H9 (cell line): Measurements from ENCODE around the gene NR1I2. TPM values are rescaled to one million over a fixed set of nuclear protein-coding genes. Genes with fewer than 3 reads are reported as not detected.

Source experiments
- DNase-seq: peaks from one replicate; pipeline ENCODE4 v3.0.0-alpha.2; 2017
- H2AFZ ChIP-seq: one replicate; pipeline ENCODE4 v1.6.1; 2013; ENCODE audit warnings: mild to moderate bottlenecking, low read length, control low read depth, moderate library complexity
- H2AK5ac ChIP-seq: 2 replicates; pipeline ENCODE4 v1.6.1; 2013; ENCODE audit warnings: low read length, control low read depth, mixed read lengths; ENCODE audit not compliant: insufficient read length
- H2BK120ac ChIP-seq: one replicate; pipeline ENCODE4 v1.6.1; 2013; ENCODE audit warnings: low read depth, mild to moderate bottlenecking, low read length, control low read depth, inconsistent platforms; ENCODE audit not compliant: poor library complexity, severe bottlenecking
- H2BK12ac ChIP-seq: 2 replicates; pipeline ENCODE4 v1.6.1; 2013; ENCODE audit warnings: low read length, control low read depth, mixed read lengths, low read depth; ENCODE audit not compliant: insufficient read length
- H2BK15ac ChIP-seq: 2 replicates; pipeline ENCODE4 v1.6.1; 2013; ENCODE audit warnings: low read depth, low read length, control low read depth
- H2BK20ac ChIP-seq: one replicate; pipeline ENCODE4 v1.6.1; 2013; ENCODE audit warnings: low read depth, mild to moderate bottlenecking, low read length, control low read depth, inconsistent platforms; ENCODE audit not compliant: poor library complexity, severe bottlenecking
- H2BK5ac ChIP-seq: 2 replicates; pipeline ENCODE4 v1.6.1; 2013; ENCODE audit warnings: low read length, control low read depth, mixed read lengths; ENCODE audit not compliant: insufficient read length
- H3K14ac ChIP-seq: 2 replicates; pipeline ENCODE4 v1.6.1; 2013; ENCODE audit warnings: low read length, control low read depth; ENCODE audit not compliant: insufficient read depth
- H3K18ac ChIP-seq: 2 replicates; pipeline ENCODE4 v1.6.1; 2013; ENCODE audit warnings: low read depth, mild to moderate bottlenecking, mixed read lengths, low read length, control low read depth; ENCODE audit not compliant: insufficient read length
- H3K23ac ChIP-seq: 2 replicates; pipeline ENCODE4 v1.6.1; 2013; ENCODE audit warnings: low read length, control low read depth, mixed read lengths, low read depth; ENCODE audit not compliant: insufficient read length
- H3K23me2 ChIP-seq: 2 replicates; pipeline ENCODE4 v1.6.1; 2013; ENCODE audit warnings: low read depth, mild to moderate bottlenecking, mixed read lengths, low read length, control low read depth; ENCODE audit not compliant: insufficient read length, poor library complexity, severe bottlenecking
- H3K27ac ChIP-seq: 2 replicates; pipeline ENCODE4 v1.5.1; 2013; ENCODE audit warnings: low read length, control low read depth, mixed read lengths, low read depth; ENCODE audit not compliant: insufficient read length
- H3K27me3 ChIP-seq: 2 replicates; pipeline ENCODE4 v1.6.1; 2013; ENCODE audit warnings: low read length, control low read depth, inconsistent platforms; ENCODE audit not compliant: insufficient read depth
- H3K4ac ChIP-seq: 2 replicates; pipeline ENCODE4 v1.6.1; 2013; ENCODE audit warnings: low read depth, mild to moderate bottlenecking, control low read depth, inconsistent platforms, low read length, moderate library complexity
- H3K4me1 ChIP-seq: 2 replicates; pipeline ENCODE4 v1.6.1; 2013; ENCODE audit warnings: low read length, control low read depth, inconsistent platforms; ENCODE audit not compliant: insufficient read depth
- H3K4me2 ChIP-seq: 2 replicates; pipeline ENCODE4 v1.6.1; 2013; ENCODE audit warnings: low read length, control low read depth, mixed read lengths; ENCODE audit not compliant: insufficient read length, insufficient read depth
- H3K56ac ChIP-seq: 2 replicates; pipeline ENCODE4 v1.6.1; 2013; ENCODE audit warnings: low read depth, mild to moderate bottlenecking, mixed read lengths, low read length, control low read depth; ENCODE audit not compliant: insufficient read length
- H3K79me1 ChIP-seq: 2 replicates; pipeline ENCODE4 v1.6.1; 2013; ENCODE audit warnings: low read depth, mild to moderate bottlenecking, moderate library complexity, low read length, control low read depth, inconsistent platforms; ENCODE audit not compliant: insufficient read depth, poor library complexity, severe bottlenecking
- H3K79me2 ChIP-seq: 2 replicates; pipeline ENCODE4 v1.6.1; 2013; ENCODE audit warnings: low read length, control low read depth, inconsistent platforms; ENCODE audit not compliant: insufficient read depth
- H3K9ac ChIP-seq: 2 replicates; pipeline ENCODE4 v1.6.1; 2013; ENCODE audit warnings: low read length, control low read depth, mixed read lengths; ENCODE audit not compliant: insufficient read length; ENCODE audit errors: extremely low read depth
- H3K9me3 ChIP-seq: one replicate; pipeline ENCODE4 v1.6.1; 2013; ENCODE audit warnings: low read depth, low read length, inconsistent platforms; ENCODE audit not compliant: control insufficient read depth
- H3T11ph ChIP-seq: one replicate; pipeline ENCODE4 v1.6.1; 2013; ENCODE audit warnings: mild to moderate bottlenecking, low read length, control low read depth, inconsistent platforms
- H4K20me1 ChIP-seq: one replicate; pipeline ENCODE4 v1.6.1; 2013; ENCODE audit not compliant: control insufficient read depth, insufficient read length, insufficient read depth
- H4K5ac ChIP-seq: 2 replicates; pipeline ENCODE4 v1.6.1; 2013; ENCODE audit warnings: low read depth, mild to moderate bottlenecking, mixed read lengths, low read length, control low read depth; ENCODE audit not compliant: insufficient read length
- H4K8ac ChIP-seq: replicated peaks from 2 replicates; pipeline ENCODE4 v1.6.1; 2013; ENCODE audit warnings: low read length, control low read depth, mixed read lengths, low read depth; ENCODE audit not compliant: insufficient read length
- H4K91ac ChIP-seq: 2 replicates; pipeline ENCODE4 v1.6.1; 2013; ENCODE audit warnings: low read depth, mild to moderate bottlenecking, moderate library complexity, mixed read lengths, low read length, control low read depth; ENCODE audit not compliant: insufficient read length
- H3K27ac Mint-ChIP-seq, 3 experiments: 2 replicates in 2 of 3; 3 replicates in 1 of 3; pipeline ENCODE4 v1.8.0; 2020 to 2021; ENCODE audit warnings: mixed read lengths in 3 of 3, mild to moderate bottlenecking in 1 of 3, moderate library complexity in 1 of 3
- H3K27me3 Mint-ChIP-seq: 2 replicates; pipeline ENCODE4 v1.8.0; 2021; ENCODE audit warnings: low read depth, mild to moderate bottlenecking, moderate library complexity, mixed read lengths
- H3K36me3 Mint-ChIP-seq, 3 experiments: 2 replicates in 2 of 3; 3 replicates in 1 of 3; pipeline ENCODE4 v1.8.0; 2020 to 2021; ENCODE audit warnings: low read depth in 3 of 3, mixed read lengths in 3 of 3; ENCODE audit not compliant: insufficient read depth in 1 of 3
- H3K4me1 Mint-ChIP-seq, 2 experiments: 2 replicates each; pipeline ENCODE4 v1.8.0; 2020; ENCODE audit warnings: mixed read lengths in 2 of 2
- H3K4me3 Mint-ChIP-seq, 2 experiments: 2 replicates in 1 of 2; 3 replicates in 1 of 2; pipeline ENCODE4 v1.8.0; 2020 to 2021; ENCODE audit warnings: mild to moderate bottlenecking in 2 of 2, mixed read lengths in 2 of 2, moderate library complexity in 1 of 2
- H3K9me3 Mint-ChIP-seq, 2 experiments: 2 replicates in 1 of 2; 3 replicates in 1 of 2; pipeline ENCODE4 v1.8.0; 2020; ENCODE audit warnings: mild to moderate bottlenecking in 2 of 2, mixed read lengths in 2 of 2, moderate library complexity in 1 of 2
- CTCF ChIP-seq: fragments of 200-600 bp; sonication (generic); conservative IDR thresholded peaks from 3 replicates; pipeline ENCODE4 v1.8.0; 2021; ENCODE audit warnings: antibody characterized with exemption, mild to moderate bottlenecking
- WGBS: extraction: QIAGEN DNeasy Blood & Tissue Kit; methylation state at CpG from one replicate; pipeline ENCODE4 v1.1.7; 2013; ENCODE audit warnings: missing lambda C conversion rate, low lambda C conversion rate, mixed read lengths; ENCODE audit not compliant: insufficient read length; ENCODE audit errors: extremely low coverage; 5-methylcytosine and 5-hydroxymethylcytosine counted together
- total RNA-seq: library from RNA; stranded (reverse); gene quantifications from 2 replicates; pipeline ENCODE4 v1.2.1, GENCODE V29; 2021

The NR1I2 gene
- total RNA-seq, 1 experiment from 2014 or later, result not detected

DNA sequence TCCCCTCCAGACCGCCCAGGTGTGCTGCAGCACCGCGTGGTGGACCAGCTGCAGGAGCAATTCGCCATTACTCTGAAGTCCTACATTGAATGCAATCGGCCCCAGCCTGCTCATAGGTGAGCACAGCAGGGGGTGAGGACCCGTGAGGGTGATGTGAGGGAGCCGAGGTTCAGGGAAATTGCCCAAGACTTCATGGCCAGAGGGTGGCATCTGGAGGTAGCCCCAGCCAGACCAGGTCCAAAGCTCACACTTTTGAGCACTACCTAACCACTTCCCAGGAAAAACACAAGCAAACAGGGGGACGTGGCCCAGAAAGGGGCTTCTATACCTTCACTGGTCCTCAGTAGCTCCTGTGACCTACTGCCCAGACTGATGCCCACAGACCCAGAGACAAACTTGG is 33.8 kb downstream of the NR1I2 start:
- 0 out of 2 replicates have a peak, but pooled peaks cover 3% of the 10 kb centered on the region for H3K27me3 ChIP-seq
- H3K56ac ChIP-seq, result no peak overlapping the region
- H3T11ph ChIP-seq, result no peak overlapping the region
- H3K4me1 ChIP-seq, result no peaks in the 10 kb centered on the region
- Mint-ChIP-seq H3K4me3 (no peak overlapping the region), H3K4me1 (no peaks in the 10 kb centered on the region), H3K36me3 (no peaks in the 10 kb centered on the region; a peak in 1 of 7 replicates), H3K27ac (no peak overlapping the region), H3K27me3 (no peaks in the 10 kb centered on the region; the same call in 1 of the 2 replicates), H3K9me3 (no peaks in the 10 kb centered on the region)
- no peak overlapping the region for H3K23ac ChIP-seq
- H3K4me2 ChIP-seq, result no peak overlapping the region
- H3K9ac ChIP-seq, result no peak overlapping the region
- H2AK5ac ChIP-seq, result no peak overlapping the region
- H2BK15ac ChIP-seq, result no peak overlapping the region
- no peaks in the 10 kb centered on the region for H3K23me2 ChIP-seq
- H3K18ac ChIP-seq, result no peak overlapping the region
- no CpG with 5 or more reads among the region's 8 CpGs for WGBS
- H4K8ac ChIP-seq, result no peak overlapping the region
- no peak overlapping the region for H2BK20ac ChIP-seq
- no peak overlapping the region for H2AFZ ChIP-seq
- H4K5ac ChIP-seq, result no peak overlapping the region
- H3K9me3 ChIP-seq, result no peaks in the 10 kb centered on the region
- no peak for TF ChIP-seq CTCF
- no peaks in the 10 kb centered on the region for H3K79me2 ChIP-seq
- H2BK5ac ChIP-seq, result no peak overlapping the region
- DNase-seq, result no peak
- H3K79me1 ChIP-seq, result no peaks in the 10 kb centered on the region
- H4K20me1 ChIP-seq, result peaks cover 2% of the 10 kb centered on the region
- H2BK12ac ChIP-seq, result no peak overlapping the region
- no peak overlapping the region for H3K14ac ChIP-seq
- H4K91ac ChIP-seq, result no peak overlapping the region
- H2BK120ac ChIP-seq, result no peak overlapping the region
- H3K4ac ChIP-seq, result no peak overlapping the region
- H3K27ac ChIP-seq, result no peak overlapping the region
